ENCODE data around the gene KIF1A. TPM values are rescaled to one million over a fixed set of nuclear protein-coding genes. Genes with fewer than 3 reads are reported as not detected.

The KIF1A gene
- total and polyA plus RNA-seq, 10 of the 15 experiments (the other 5 are each of a cell fraction or from before 2014, with no cell fraction given), result 0.04 to 0.95 (median 0.06) TPM; not detected in 5

DNA sequence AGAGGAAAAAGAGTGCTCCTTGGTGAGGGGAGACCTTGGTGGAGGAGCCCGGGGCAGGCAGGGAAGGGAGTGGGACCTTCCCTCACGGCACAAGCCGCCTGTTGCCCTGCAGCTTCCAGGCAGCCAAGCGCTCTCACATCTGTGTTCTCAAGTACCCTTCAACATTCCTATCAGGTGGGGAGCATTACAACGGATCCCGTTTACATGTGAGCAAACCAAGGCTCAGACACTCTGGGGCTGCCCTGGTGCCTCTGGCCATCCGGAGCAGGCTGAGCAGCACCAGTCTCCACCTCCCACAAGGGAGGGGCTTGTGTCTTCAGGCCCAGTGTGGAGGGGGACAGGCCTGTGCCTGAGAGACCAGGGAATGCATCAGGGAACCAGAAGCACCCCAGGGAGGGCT lies 70.5 kb downstream of the KIF1A start (continued):
- no peak for TF ChIP-seq MEF2A (IDR thresholded peaks at IDR 0.05; ENCODE audit: insufficient read depth, low read depth, low read length)
- TF ChIP-seq BMI1 (IDR thresholded peaks at IDR 0.05; ENCODE audit: borderline replicate concordance), result no peak
- no peak for TF ChIP-seq SRF (IDR thresholded peaks at IDR 0.05; ENCODE audit: low read depth in 2 of 2, low read length in 2 of 2)
- no peak for TF ChIP-seq RUNX3 (IDR thresholded peaks at IDR 0.05; ENCODE audit: low read length)
- no peak for TF ChIP-seq FOXK2 (IDR thresholded peaks at IDR 0.05)
- no peak for TF ChIP-seq SREBF2 (IDR thresholded peaks at IDR 0.05; ENCODE audit: low read length)
- TF ChIP-seq SREBF1 (IDR thresholded peaks at IDR 0.05; ENCODE audit: low read length), result no peak

DNA sequence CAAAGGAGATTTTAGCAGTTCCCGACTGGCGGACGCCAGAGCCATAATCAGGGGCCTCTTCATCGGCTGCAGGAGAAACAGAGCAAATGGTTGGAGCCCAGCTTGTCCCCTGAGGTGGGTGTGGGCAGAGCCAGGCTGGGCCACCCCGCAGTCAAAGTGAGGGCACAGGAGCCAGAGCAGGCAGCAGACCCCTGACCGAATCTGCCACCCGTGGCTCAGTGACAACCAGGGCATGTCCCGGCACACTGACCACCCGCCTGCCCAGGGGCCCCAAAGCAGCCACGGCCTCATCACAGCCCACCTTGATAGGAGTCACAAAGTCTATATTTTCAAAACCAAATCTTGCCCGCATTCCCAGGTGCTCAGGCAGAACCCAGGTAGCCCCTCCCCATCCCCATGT lies 72.8 kb downstream of the KIF1A start:
- Histone ChIP-seq H3K79me2 (ENCODE audit: control insufficient read depth, insufficient read depth, low read length) (no peaks in the 10 kb centered on the region), H3K36me3 (ENCODE audit: control insufficient read depth in 2 of 2, insufficient read depth in 2 of 2, low read length in 1 of 2) (no peaks in the 10 kb centered on the region), H3K4me1 (ENCODE audit: control insufficient read depth, insufficient read depth, low read length) (no peaks in the 10 kb centered on the region), H3K4me2 (ENCODE audit: control insufficient read depth, insufficient read depth) (no peak overlapping the region), H3K9me3 (replicated peaks; ENCODE audit: control insufficient read depth, insufficient read depth, low read length) (no peaks in the 10 kb centered on the region), H3K4me3 (no peak overlapping the region), H2AFZ (ENCODE audit: control insufficient read depth, low read depth, low read length) (no peak overlapping the region), H4K20me1 (ENCODE audit: control insufficient read depth, insufficient read depth) (no peaks in the 10 kb centered on the region), H3K27ac (ENCODE audit: control insufficient read depth, insufficient read depth) (no peak overlapping the region), H3K9ac (ENCODE audit: control insufficient read depth, insufficient read depth, low read length) (no peak overlapping the region), H3K27me3 (replicated peaks in 1 of 2; ENCODE audit: control insufficient read depth in 2 of 2, insufficient read depth in 2 of 2, low read length in 1 of 2) (peaks cover 0 to 3% of the 10 kb centered on the region in 2 experiments; a peak in 3 of 4 replicates)
- SMC1A ChIA-PET (ENCODE audit: uncharacterized antibody, unreplicated experiment), result no interaction called here
- TF ChIP-seq POLR2A (IDR thresholded peaks at IDR 0.05; ENCODE audit: low read depth, low read length) (no peak), ZNF217 (IDR thresholded peaks at IDR 0.05) (no peak), GATAD2B (conservative IDR thresholded peaks at IDR 0.05; ENCODE audit: low read depth) (no peak), TAF1 (IDR thresholded peaks at IDR 0.05; ENCODE audit: borderline replicate concordance, low read depth, low read length) (no peak), WRNIP1 (IDR thresholded peaks at IDR 0.05; ENCODE audit: borderline replicate concordance, low read depth, low read length) (no peak), TARDBP (IDR thresholded peaks at IDR 0.05; ENCODE audit: borderline replicate concordance) (no peak), BRCA1 (IDR thresholded peaks at IDR 0.05; ENCODE audit: low read depth, low read length) (no peak)
- TF ChIP-seq, protein P1, sequence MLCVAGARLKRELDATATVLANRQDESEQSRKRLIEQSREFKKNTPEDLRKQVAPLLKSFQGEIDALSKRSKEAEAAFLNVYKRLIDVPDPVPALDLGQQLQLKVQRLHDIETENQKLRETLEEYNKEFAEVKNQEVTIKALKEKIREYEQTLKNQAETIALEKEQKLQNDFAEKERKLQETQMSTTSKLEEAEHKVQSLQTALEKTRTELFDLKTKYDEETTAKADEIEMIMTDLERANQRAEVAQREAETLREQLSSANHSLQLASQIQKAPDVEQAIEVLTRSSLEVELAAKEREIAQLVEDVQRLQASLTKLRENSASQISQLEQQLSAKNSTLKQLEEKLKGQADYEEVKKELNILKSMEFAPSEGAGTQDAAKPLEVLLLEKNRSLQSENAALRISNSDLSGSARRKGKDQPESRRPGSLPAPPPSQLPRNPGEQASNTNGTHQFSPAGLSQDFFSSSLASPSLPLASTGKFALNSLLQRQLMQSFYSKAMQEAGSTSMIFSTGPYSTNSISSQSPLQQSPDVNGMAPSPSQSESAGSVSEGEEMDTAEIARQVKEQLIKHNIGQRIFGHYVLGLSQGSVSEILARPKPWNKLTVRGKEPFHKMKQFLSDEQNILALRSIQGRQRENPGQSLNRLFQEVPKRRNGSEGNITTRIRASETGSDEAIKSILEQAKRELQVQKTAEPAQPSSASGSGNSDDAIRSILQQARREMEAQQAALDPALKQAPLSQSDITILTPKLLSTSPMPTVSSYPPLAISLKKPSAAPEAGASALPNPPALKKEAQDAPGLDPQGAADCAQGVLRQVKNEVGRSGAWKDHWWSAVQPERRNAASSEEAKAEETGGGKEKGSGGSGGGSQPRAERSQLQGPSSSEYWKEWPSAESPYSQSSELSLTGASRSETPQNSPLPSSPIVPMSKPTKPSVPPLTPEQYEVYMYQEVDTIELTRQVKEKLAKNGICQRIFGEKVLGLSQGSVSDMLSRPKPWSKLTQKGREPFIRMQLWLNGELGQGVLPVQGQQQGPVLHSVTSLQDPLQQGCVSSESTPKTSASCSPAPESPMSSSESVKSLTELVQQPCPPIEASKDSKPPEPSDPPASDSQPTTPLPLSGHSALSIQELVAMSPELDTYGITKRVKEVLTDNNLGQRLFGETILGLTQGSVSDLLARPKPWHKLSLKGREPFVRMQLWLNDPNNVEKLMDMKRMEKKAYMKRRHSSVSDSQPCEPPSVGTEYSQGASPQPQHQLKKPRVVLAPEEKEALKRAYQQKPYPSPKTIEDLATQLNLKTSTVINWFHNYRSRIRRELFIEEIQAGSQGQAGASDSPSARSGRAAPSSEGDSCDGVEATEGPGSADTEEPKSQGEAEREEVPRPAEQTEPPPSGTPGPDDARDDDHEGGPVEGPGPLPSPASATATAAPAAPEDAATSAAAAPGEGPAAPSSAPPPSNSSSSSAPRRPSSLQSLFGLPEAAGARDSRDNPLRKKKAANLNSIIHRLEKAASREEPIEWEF (IDR thresholded peaks at IDR 0.05; ENCODE audit: insufficient replicate concordance, low read depth, low read length), result no peak
- TF ChIP-seq, protein P2, sequence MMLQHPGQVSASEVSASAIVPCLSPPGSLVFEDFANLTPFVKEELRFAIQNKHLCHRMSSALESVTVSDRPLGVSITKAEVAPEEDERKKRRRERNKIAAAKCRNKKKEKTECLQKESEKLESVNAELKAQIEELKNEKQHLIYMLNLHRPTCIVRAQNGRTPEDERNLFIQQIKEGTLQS (IDR thresholded peaks at IDR 0.05; ENCODE audit: borderline replicate concordance, extremely low read depth, low read depth, low read length), result no peak
- TF ChIP-seq, protein P3, sequence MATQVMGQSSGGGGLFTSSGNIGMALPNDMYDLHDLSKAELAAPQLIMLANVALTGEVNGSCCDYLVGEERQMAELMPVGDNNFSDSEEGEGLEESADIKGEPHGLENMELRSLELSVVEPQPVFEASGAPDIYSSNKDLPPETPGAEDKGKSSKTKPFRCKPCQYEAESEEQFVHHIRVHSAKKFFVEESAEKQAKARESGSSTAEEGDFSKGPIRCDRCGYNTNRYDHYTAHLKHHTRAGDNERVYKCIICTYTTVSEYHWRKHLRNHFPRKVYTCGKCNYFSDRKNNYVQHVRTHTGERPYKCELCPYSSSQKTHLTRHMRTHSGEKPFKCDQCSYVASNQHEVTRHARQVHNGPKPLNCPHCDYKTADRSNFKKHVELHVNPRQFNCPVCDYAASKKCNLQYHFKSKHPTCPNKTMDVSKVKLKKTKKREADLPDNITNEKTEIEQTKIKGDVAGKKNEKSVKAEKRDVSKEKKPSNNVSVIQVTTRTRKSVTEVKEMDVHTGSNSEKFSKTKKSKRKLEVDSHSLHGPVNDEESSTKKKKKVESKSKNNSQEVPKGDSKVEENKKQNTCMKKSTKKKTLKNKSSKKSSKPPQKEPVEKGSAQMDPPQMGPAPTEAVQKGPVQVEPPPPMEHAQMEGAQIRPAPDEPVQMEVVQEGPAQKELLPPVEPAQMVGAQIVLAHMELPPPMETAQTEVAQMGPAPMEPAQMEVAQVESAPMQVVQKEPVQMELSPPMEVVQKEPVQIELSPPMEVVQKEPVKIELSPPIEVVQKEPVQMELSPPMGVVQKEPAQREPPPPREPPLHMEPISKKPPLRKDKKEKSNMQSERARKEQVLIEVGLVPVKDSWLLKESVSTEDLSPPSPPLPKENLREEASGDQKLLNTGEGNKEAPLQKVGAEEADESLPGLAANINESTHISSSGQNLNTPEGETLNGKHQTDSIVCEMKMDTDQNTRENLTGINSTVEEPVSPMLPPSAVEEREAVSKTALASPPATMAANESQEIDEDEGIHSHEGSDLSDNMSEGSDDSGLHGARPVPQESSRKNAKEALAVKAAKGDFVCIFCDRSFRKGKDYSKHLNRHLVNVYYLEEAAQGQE (IDR thresholded peaks at IDR 0.05; ENCODE audit: low read depth, low read length), result no peak
- RAD21 ChIA-PET (ENCODE audit: unreplicated experiment), result no interaction called here
- ATAC-seq (no peak), DNase-seq (ENCODE audit: low read depth, low spot score) (no peak), FAIRE-seq (no peak)
- in situ Hi-C loops (cut with MboI), result no loop called here
- CTCF ChIA-PET, result no interaction called here
- POLR2A ChIA-PET, result no interaction called here
- intact Hi-C loops (cut with micrococcal nuclease; ENCODE audit: unreplicated experiment), result no loop called here
- no TSS peak for BruUV-seq (replicated peaks)
- WGBS (ENCODE audit: insufficient coverage, insufficient replicate concordance, low lambda C conversion rate, missing lambda C conversion rate), result 41% methylated on average over 11 of the region's 11 CpGs
